Duodenal mucosa (tissue), 2 donors: Measurements from ENCODE around the gene ASCL2.

Experiments
- H3K27ac ChIP-seq: one replicate; pipeline ENCODE4 v1.7.0; 2013; ENCODE audit warnings: low read depth, low read length
- H3K27me3 ChIP-seq, 2 donors: one replicate each; pipeline ENCODE4 v1.7.0; 2013; ENCODE audit warnings: low read length in 2 of 2, control low read depth in 1 of 2; ENCODE audit not compliant: insufficient read depth in 2 of 2, control insufficient read depth in 1 of 2
- H3K36me3 ChIP-seq, 2 donors: one replicate each; pipeline ENCODE4 v1.7.0; 2013; ENCODE audit warnings: low read length in 2 of 2, control low read depth in 1 of 2; ENCODE audit not compliant: insufficient read depth in 2 of 2, control insufficient read depth in 1 of 2
- H3K4me1 ChIP-seq, 2 donors: one replicate each; pipeline ENCODE4 v1.7.0; 2013; ENCODE audit warnings: low read length in 2 of 2, control low read depth in 1 of 2; ENCODE audit not compliant: insufficient read depth in 2 of 2, control insufficient read depth in 1 of 2
- H3K4me3 ChIP-seq, 2 donors: one replicate each; pipeline ENCODE4 v1.7.0; 2013; ENCODE audit warnings: low read length in 2 of 2, low read depth in 1 of 2
- H3K9ac ChIP-seq, 2 donors: one replicate each; pipeline ENCODE4 v1.7.0; 2013; ENCODE audit warnings: low read length in 2 of 2, low read depth in 1 of 2
- H3K9me3 ChIP-seq, 2 donors: one replicate each; pipeline ENCODE4 v1.7.0; 2013; ENCODE audit warnings: low read length in 2 of 2, control low read depth in 1 of 2; ENCODE audit not compliant: control insufficient read depth in 1 of 2

The ASCL2 gene

DNA sequence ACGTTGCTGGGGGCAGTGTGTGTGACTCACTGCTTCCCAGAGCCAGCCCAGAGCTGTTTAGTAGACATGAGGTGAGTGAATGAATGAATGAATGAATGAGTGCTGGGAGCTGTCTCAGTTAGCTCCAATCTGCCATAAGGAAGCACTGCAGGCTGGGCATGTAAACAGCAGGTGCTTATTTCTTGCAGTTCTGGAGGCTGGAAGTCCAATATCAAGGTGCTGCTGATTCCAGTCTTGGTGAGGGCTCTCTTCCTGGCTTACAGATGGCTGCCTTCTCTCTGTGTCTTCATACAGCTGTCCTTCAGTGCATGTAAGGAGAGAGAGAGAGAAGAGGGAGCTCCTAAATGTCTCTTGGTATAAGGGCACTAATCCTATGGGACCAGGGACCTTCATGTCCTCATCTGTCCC, 27.2 kb upstream of the ASCL2 start:
- H3K4me1 ChIP-seq = peaks cover 0 to 4% of the 10 kb centered on the region in 2 donors
- H3K36me3 ChIP-seq = no peaks in the 10 kb centered on the region
- no peaks in the 10 kb centered on the region for H3K27me3 ChIP-seq
- no peak overlapping the region for H3K27ac ChIP-seq
- no peak overlapping the region for H3K4me3 ChIP-seq
- H3K9ac ChIP-seq = no peak overlapping the region
- H3K9me3 ChIP-seq = no peaks in the 10 kb centered on the region

DNA sequence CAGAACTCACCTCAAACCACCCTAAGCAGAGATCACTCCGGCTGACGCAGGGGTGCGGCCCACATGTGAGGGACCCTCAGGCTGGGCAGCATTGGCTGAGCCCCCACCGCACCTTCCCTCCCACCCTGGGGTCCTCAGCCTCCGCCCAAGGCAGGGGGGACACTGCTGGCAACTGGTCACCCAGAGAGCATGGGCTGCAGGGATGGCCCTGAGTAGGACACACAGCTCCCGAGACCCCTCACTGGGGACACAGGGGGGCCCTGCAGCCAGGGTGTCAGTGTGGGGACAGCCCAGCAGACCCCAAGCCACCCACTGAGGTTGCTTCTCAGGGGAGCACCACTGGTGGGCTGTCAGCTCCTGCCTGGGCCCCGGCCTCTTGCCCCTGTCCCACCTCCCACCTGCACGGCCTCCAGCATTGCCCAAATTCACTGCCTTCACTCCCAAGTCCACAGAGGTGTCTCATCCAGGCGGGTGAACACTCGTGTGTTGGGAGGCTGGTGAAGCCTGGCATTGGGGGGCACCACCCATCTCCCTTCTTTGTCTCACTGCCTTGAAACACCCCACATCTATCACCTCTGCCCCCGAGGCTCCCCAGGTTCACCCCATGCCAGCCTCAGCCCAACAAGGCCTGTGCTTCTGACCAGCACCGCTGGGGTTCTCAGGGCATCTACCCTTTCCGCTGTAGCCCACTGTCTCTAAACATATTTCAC, 26.7 kb upstream of the ASCL2 start:
- H3K27me3 ChIP-seq = no peaks in the 10 kb centered on the region
- H3K36me3 ChIP-seq = no peaks in the 10 kb centered on the region
- no peaks in the 10 kb centered on the region for H3K4me1 ChIP-seq
- no peak overlapping the region for H3K27ac ChIP-seq
- no peak overlapping the region for H3K4me3 ChIP-seq
- no peaks in the 10 kb centered on the region for H3K9me3 ChIP-seq
- H3K9ac ChIP-seq = no peak overlapping the region

DNA sequence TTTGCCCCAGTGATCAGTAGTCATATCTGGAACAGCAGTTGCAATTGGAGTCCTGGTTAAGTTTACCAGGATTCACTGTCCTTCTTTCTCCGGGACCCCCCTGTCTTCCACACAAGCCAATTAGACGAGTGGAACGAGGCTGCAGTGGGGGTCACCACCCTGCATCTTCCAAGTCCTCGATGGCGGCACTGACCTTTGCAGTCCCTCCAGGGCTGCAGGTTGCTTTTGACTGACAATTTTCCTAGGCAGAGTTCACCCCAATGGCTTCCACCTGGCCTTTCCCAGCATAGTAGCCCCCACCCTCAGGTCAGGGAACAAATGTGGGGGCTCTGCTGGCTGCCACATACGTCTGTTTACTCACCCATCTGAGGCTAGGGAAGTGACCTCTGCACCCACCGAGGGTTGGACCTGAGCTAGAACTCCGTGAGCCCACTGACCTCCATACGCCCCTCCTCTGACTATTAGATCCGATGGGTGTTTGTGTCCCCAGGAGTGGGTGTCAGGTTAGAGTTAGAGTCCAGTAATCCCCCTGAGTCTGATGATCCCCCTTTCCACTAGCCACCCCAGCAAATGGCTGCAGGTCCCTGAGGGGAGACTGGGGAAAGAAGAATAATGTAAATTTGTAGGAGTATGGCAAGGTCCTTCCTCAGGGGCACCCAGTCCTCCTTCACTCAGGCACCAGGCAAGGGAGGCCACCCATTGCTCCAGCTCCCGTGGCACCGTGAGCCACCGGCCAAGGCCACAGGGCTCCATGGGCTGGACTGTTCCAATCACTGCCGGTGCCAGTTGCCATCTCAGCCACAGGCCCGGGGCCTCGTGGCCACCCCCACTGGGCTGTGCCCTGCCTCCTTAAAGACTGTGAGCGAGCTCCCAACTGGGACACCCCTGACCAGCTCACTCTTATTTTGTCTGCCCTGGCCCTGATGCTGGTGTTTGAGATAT, 25.9 kb upstream of the ASCL2 start:
- Histone ChIP-seq H3K36me3 (no peaks in the 10 kb centered on the region), H3K9me3 (no peaks in the 10 kb centered on the region), H3K4me1 (no peaks in the 10 kb centered on the region), H3K4me3 (no peak overlapping the region), H3K27me3 (no peaks in the 10 kb centered on the region), H3K9ac (no peak overlapping the region), H3K27ac (no peak overlapping the region)

DNA sequence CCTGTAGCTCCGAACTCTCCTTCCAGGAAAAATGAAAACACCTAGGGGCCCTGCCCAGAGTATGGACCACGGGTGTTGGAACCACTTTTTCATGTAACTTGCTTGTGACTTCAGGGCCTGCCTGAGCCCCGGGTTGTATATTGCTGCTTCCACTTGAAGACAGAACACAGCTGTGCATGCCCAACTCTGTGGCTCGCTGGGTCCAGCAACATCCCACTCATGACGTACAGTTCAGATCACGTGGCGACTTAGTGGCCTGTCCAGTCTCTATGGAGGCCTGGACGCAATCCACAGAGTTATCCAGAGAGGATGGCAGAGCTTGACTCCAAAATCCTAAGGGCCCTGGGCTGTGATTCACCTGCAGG, 24.5 kb upstream of the ASCL2 start:
- Histone ChIP-seq H3K27me3 (no peaks in the 10 kb centered on the region), H3K27ac (no peak overlapping the region), H3K4me1 (no peaks in the 10 kb centered on the region), H3K9me3 (no peaks in the 10 kb centered on the region), H3K4me3 (no peak overlapping the region), H3K9ac (no peak overlapping the region), H3K36me3 (no peaks in the 10 kb centered on the region)

DNA sequence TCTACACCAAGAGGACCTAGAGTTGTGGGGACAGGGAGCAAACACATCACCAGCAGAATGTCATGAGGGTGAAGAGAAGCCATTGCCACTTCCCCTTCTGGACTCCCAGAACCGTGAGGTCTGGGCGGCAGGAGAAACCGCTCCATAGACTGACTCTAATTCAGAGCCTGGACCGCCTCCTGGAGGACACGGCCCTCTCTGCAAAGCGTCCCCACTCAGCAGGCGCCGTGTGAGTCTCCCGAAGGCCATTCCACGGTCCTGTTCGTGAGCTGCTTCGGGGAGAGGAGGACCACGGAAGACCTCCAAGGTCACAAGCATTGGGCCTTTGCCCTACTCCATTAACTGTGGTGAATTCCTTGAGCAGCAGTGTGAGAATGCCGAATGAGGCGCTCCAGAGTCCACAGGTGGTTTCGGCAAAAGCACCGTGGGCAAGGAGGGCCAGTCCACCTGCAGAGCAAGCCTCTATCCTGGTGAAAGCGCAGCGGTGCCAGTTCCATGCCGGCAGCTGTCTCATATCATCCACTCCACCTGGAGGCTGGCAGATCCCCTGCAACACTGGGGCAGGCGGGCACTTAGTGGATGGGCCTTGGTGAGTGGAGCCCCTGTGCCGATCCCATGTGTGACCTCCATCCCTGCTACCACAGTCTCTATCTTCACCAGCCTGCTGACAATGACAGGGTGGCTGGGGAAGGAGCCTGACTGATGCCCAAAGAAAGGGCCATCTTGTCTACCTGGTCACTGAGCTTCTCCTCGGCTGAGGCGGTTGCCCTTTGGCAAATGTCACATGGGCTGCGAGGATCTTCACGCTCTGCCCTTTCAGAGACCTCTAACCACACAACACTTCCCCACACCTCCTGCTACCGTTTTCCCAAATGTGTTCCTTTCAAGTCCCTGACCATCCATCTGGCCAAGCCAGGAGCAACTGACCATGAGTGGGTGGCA, 23.9 kb upstream of the ASCL2 start:
- Histone ChIP-seq H3K9me3 (no peaks in the 10 kb centered on the region), H3K4me1 (no peaks in the 10 kb centered on the region), H3K4me3 (no peak overlapping the region), H3K27me3 (no peaks in the 10 kb centered on the region), H3K36me3 (no peaks in the 10 kb centered on the region), H3K9ac (no peak overlapping the region), H3K27ac (no peak overlapping the region)

DNA sequence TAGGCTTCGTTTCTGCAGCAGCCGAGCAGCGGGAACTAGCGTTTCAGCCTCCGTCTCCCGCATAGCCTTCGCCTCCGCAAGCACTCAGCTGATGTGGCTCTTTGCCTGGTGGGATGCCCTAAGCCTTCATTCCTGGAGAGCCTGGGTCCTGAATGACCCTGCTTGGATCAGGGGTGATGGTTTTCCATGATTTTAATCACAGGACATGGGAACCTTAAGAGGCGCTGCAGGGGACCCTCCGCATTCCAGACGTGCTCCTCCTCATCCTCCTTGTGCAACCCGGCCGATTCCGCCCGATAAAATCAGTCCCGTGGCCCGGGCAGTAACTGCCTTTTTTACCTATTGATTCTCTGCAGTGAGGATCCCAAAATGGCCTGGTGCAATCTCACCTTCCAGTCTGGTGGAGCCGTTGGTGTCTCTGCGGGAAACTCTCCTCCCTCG, 23.2 kb upstream of the ASCL2 start:
- Histone ChIP-seq H3K4me3 (no peak overlapping the region), H3K9ac (no peak overlapping the region), H3K27me3 (peaks cover under 1 to 2% of the 10 kb centered on the region in 2 donors), H3K27ac (no peak overlapping the region), H3K9me3 (no peaks in the 10 kb centered on the region), H3K4me1 (no peaks in the 10 kb centered on the region), H3K36me3 (no peaks in the 10 kb centered on the region)

DNA sequence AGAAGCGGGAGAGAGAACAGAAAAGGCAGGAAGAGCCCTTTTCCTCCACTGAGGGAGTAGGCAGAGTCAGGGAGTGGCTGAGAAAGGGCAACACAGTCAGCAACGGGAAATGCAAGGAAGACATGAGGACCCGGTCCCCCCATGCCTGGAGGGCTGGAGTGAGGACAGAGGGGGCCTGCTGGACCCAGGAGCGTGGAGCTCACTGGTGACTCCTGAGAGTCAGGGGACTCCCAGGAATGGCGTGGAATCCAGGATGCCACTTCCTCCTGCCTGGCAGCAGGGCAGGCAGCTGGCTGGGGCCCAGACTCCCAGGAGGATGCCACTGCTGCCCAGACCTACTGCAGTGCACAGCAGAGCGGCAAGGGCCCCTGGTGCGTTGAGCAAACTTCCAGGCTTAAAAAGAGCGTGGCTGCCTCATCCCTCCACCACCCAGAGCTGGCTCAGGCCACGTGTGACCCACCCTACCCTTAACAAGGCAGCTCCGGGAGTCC, 20.0 kb upstream of the ASCL2 start:
- Histone ChIP-seq H3K4me1 (no peaks in the 10 kb centered on the region), H3K9me3 (no peaks in the 10 kb centered on the region), H3K9ac (no peak overlapping the region), H3K4me3 (no peak overlapping the region), H3K36me3 (no peaks in the 10 kb centered on the region), H3K27me3 (peaks cover 3 to 4% of the 10 kb centered on the region in 2 donors), H3K27ac (no peak overlapping the region)

DNA sequence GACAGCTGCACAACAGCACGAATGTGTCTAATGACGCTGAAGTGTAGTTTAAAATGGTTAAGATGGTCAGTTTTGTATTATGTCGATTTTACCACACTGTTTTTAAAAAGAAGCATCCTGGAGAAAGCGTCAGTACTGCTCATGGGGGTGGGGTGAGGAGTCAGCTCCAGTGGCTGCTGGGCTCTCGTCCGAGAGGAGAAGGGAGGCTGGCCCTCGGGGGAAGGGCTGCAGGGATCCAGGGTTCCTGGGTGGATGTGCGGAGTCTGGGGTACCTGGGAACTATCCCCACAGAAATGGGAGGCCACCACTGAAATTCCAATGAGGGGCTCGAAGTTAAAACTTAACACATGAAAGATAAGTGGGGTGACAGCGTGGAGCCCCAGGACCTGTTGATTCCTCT, 19.5 kb upstream of the ASCL2 start:
- H3K36me3 ChIP-seq = no peaks in the 10 kb centered on the region
- no peak overlapping the region for H3K4me3 ChIP-seq
- peaks cover 3 to 4% of the 10 kb centered on the region in 2 donors for H3K27me3 ChIP-seq
- no peak overlapping the region for H3K9ac ChIP-seq
- H3K27ac ChIP-seq = no peak overlapping the region
- no peaks in the 10 kb centered on the region for H3K9me3 ChIP-seq
- no peaks in the 10 kb centered on the region for H3K4me1 ChIP-seq

DNA sequence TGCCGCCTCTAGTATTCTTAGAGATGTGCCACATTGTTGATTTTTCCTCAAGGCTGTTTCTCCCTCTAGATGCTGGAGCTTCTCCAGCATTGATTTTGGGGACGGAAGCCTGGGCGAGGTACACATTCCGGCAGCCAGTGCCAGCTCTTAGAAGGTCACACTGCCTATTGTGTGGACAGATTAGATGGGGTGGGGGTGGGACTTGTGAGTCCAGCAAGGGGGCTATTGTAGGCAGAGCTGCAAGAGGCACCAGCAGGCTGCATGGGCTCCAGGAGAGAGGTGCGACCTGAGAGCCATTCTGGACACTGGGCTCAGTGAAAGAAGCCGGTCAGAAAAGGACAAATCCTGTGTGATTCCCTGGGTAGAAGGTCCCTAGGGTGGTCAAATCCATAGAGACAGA, 19.0 kb upstream of the ASCL2 start:
- Histone ChIP-seq H3K27me3 (peaks cover 3 to 4% of the 10 kb centered on the region in 2 donors), H3K9me3 (no peaks in the 10 kb centered on the region), H3K9ac (no peak overlapping the region), H3K36me3 (no peaks in the 10 kb centered on the region), H3K4me3 (no peak overlapping the region), H3K4me1 (no peaks in the 10 kb centered on the region), H3K27ac (no peak overlapping the region)
